CD4-positive, alpha-beta T cell (primary cell): ENCODE results near the gene STC2. TPM values are rescaled to one million over a fixed set of nuclear protein-coding genes. Genes with fewer than 3 reads are reported as not detected.
"Not testable (repeated sequence)": the region's sequence is repeated elsewhere in the genome, so short reads cannot be mapped to it uniquely, and the experiment has no call there.

Experiments used
- ATAC-seq: fragments of 200-7000 bp; cut with Tn5 transposase; one replicate; pipeline ENCODE4 v1.10.0; 2022; ENCODE audit warnings: mild to moderate bottlenecking; ENCODE audit not compliant: poor library complexity
- CTCF ChIA-PET: fragments of 350-600 bp; sonication (Branson Sonifier 250); formaldehyde crosslinking; loops from one replicate; lab custom pipeline; 2021; ENCODE audit warnings: antibody characterized with exemption, inconsistent platforms; lab: Charles Lee
- POLR2A ChIA-PET: fragments of 350-600 bp; sonication (Branson Sonifier 250); formaldehyde crosslinking; loops from one replicate; lab custom pipeline; 2021; ENCODE audit warnings: antibody characterized with exemption, inconsistent platforms; lab: Charles Lee
- DNase-seq, 14 experiments: peaks; one replicate each; pipeline ENCODE4 v3.0.0-alpha.2; 2013 to 2020; ENCODE audit warnings: mixed read lengths in 2 of 14
- H3K27ac ChIP-seq, 2 donors: one replicate each; pipeline versions ENCODE4 v1.5.1 to v1.7.0; 2013; ENCODE audit warnings: low read length in 2 of 2, low read depth in 1 of 2, mild to moderate bottlenecking in 1 of 2
- H3K27me3 ChIP-seq, 2 experiments: 1 replicate in 1 of 2; 2 replicates in 1 of 2; pipeline versions ENCODE4 v1.6.1 to v1.7.0; 2013; ENCODE audit warnings: low read length in 2 of 2, control low read depth in 1 of 2, mild to moderate bottlenecking in 1 of 2, moderate library complexity in 1 of 2; ENCODE audit not compliant: insufficient read depth in 2 of 2, control insufficient read depth in 1 of 2
- H3K36me3 ChIP-seq: one replicate; pipeline ENCODE4 v1.6.1; 2013; ENCODE audit warnings: low read length, control low read depth; ENCODE audit not compliant: insufficient read depth
- H3K4me1 ChIP-seq: one replicate; pipeline ENCODE4 v1.6.1; 2013; ENCODE audit warnings: low read length, control low read depth; ENCODE audit not compliant: insufficient read depth
- H3K4me3 ChIP-seq: one replicate; pipeline ENCODE4 v1.5.1; 2013; ENCODE audit warnings: mild to moderate bottlenecking, low read length, moderate library complexity
- H3K9me3 ChIP-seq, 2 experiments: 1 replicate in 1 of 2; 2 replicates in 1 of 2; pipeline versions ENCODE4 v1.6.1 to v1.7.0; 2013; ENCODE audit warnings: low read length in 2 of 2, mild to moderate bottlenecking in 2 of 2, control low read depth in 1 of 2, moderate library complexity in 1 of 2; ENCODE audit not compliant: control insufficient read depth in 1 of 2, insufficient read depth in 1 of 2
- H3K27ac Mint-ChIP-seq: one replicate; pipeline ENCODE4 v1.8.0; 2020; ENCODE audit warnings: mixed read lengths
- H3K27me3 Mint-ChIP-seq: one replicate; pipeline ENCODE4 v1.8.0; 2021; ENCODE audit warnings: mixed read lengths
- H3K36me3 Mint-ChIP-seq: one replicate; pipeline ENCODE4 v1.8.0; 2021; ENCODE audit warnings: low read depth, mixed read lengths
- H3K4me1 Mint-ChIP-seq: one replicate; pipeline ENCODE4 v1.8.0; 2021; ENCODE audit warnings: low read depth, mixed read lengths
- H3K4me3 Mint-ChIP-seq: one replicate; pipeline ENCODE4 v1.8.0; 2020; ENCODE audit warnings: mild to moderate bottlenecking, mixed read lengths
- H3K9me3 Mint-ChIP-seq: one replicate; pipeline ENCODE4 v1.8.0; 2020; ENCODE audit warnings: mixed read lengths
- CTCF ChIP-seq: fragments of 200-600 bp; IDR thresholded peaks from one replicate; pipeline ENCODE4 v1.8.0; 2022; ENCODE audit warnings: antibody characterized with exemption, mild to moderate bottlenecking
- intact Hi-C, 2 experiments: fragments of 100-400 bp; cut with DNase I in 1 of 2; cut with micrococcal nuclease in 1 of 2; formaldehyde crosslinking; loops; one replicate each; pipeline versions ENCODE4 v1.15.1 to v1.9.0; 2023 to 2025; cut with DNase I, micrococcal nuclease
- polyA plus RNA-seq, 2 donors: library from polyadenylated mRNA; unstranded; fragments of 120-200 nt; gene quantifications; one replicate each; pipeline ENCODE4 v1.2.1, GENCODE V29; 2013
- total RNA-seq, 174 experiments: library from RNA in 2 of 174; stranded (reverse) in 2 of 174; gene quantifications; one replicate each; pipeline ENCODE4 v1.2.3 and lab custom pipeline; 2021 to 2026

Gene STC2
- total RNA-seq (not detected), total RNA-seq (lab: John Stamatoyannopoulos, UW) (0 to 37.0 (median 0) reads per million in 172 experiments)
- polyA plus RNA-seq (2013, experiment 1 of 2): not detected
- 0.10 TPM for polyA plus RNA-seq (2013, experiment 2 of 2)

GRCh38 chr5:173327948-173328843 is at the start of gene STC2:
STC2 (minus strand) TSS chr5:173328414; CDS start chr5:173328193, 221 bp downstream.
- H3K4me3 ChIP-seq: no peak within 1 kb of the TSS
- Mint-ChIP-seq H3K27me3 (peaks cover 83% of the 10 kb centered on the region), H3K9me3 (no peaks in the 10 kb centered on the region), H3K4me1 (peaks cover 25% of the 10 kb centered on the region), H3K27ac (no peak within 1 kb of the TSS), H3K36me3 (no peaks in the 10 kb centered on the region), H3K4me3 (peak within 1 kb of the TSS; percentile 70)
- intact Hi-C loops: no loop called here
- DNase-seq (no peak), ATAC-seq (no peak)
- H3K9me3 ChIP-seq: peaks cover 0 to 26% of the 10 kb centered on the region in 2 experiments
- H3K27ac ChIP-seq: no peak within 1 kb of the TSS
- H3K4me1 ChIP-seq: peaks cover 23% of the 10 kb centered on the region
- H3K36me3 ChIP-seq: no peaks in the 10 kb centered on the region
- peaks cover 57 to 74% of the 10 kb centered on the region in 2 experiments for H3K27me3 ChIP-seq
- CTCF ChIA-PET: no interaction called here
- POLR2A ChIA-PET: no interaction called here
- TF ChIP-seq CTCF: no peak

- ATAC-seq (no peak), DNase-seq (no peak)
- H3K27me3 ChIP-seq: peaks cover 0 to 5% of the 10 kb centered on the region in 2 experiments
- H3K27ac ChIP-seq: no peak overlapping the region
- H3K4me3 ChIP-seq: no peak overlapping the region
- H3K4me1 ChIP-seq: no peaks in the 10 kb centered on the region
- TF ChIP-seq CTCF: no peak
- CTCF ChIA-PET: no interaction called here
- Mint-ChIP-seq H3K27me3 (peaks cover 39% of the 10 kb centered on the region), H3K9me3 (no peaks in the 10 kb centered on the region), H3K36me3 (no peaks in the 10 kb centered on the region), H3K27ac (no peak overlapping the region), H3K4me1 (no peaks in the 10 kb centered on the region), H3K4me3 (no peak overlapping the region)
- peaks cover under 1% of the 10 kb centered on the region in 2 experiments for H3K9me3 ChIP-seq
- POLR2A ChIA-PET: no interaction called here
- H3K36me3 ChIP-seq: no peaks in the 10 kb centered on the region
- intact Hi-C loops: no loop called here
Observed at GRCh38 chr5:173371400-173371799, 43.2 kb upstream of the STC2 start.

- POLR2A ChIA-PET, H3K36me3 Mint-ChIP-seq, H3K4me1 ChIP-seq, DNase-seq, ATAC-seq, H3K27ac ChIP-seq, CTCF ChIA-PET, H3K36me3 ChIP-seq, H3K4me1 Mint-ChIP-seq, H3K27me3 ChIP-seq, H3K9me3 ChIP-seq, H3K9me3 Mint-ChIP-seq, intact Hi-C loops, H3K4me3 ChIP-seq, H3K27ac Mint-ChIP-seq, H3K4me3 Mint-ChIP-seq: not testable (repeated sequence)
- H3K27me3 Mint-ChIP-seq: peaks cover 26% of the 10 kb centered on the region
Observed at GRCh38 chr5:173363406-173363805, 35.2 kb upstream of the STC2 start.
